HG03575 (cell line): ENCODE data around the gene LPAR5.
A peak's percentile ranks its signal among the peaks of the same experiment; 100 is the strongest.

ENCODE experiments used
- ATAC-seq: cut with Tn5 transposase; IDR thresholded peaks from one replicate; pipeline ENCODE4 v1.9.1; 2021; ENCODE audit not compliant: unreplicated experiment, insufficient number of reproducible peaks, low FRiP score; ENCODE audit errors: extremely low read depth

LPAR5 gene

DNA sequence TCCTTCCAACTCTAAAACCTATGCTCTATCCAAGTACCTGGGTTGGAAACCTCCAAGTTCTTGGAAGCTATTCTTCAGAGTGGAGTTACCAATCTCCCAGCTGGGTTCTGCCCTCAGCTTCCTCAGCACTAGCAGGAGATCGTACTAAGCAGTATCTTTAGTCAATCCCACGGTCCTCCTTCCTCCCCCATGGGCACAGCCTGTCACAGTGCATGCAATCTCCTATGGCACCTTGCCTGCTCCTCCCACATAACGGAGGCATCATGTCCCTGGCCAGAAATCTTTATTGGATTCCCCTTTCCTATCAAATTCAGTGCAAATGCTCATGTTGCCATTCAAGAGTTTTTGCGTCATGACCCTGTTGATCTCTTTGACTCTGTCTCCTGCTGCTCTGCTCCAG is 5.4 kb upstream of the LPAR5 start:
- ATAC-seq, result no peak

DNA sequence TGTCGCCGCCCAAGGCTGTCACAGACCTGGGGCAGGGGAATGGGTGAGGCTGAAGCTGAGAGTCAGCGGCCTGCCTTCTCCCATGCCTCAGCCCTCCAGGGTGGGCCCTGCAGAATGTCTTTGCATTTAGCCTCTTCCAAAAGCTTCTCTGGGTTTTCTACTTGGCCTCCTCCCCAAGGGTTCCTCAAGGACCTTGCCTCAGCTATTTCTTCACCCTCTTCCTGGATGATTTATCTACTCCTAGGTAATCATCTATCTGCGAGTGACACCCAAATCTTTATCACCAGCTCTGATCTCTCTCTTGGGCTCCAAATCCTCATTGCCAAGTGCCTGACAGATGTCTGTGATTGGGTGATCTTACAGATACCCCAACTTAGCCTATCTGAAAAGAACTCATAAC is 4.7 kb upstream of the LPAR5 start:
- ATAC-seq, result no peak

DNA sequence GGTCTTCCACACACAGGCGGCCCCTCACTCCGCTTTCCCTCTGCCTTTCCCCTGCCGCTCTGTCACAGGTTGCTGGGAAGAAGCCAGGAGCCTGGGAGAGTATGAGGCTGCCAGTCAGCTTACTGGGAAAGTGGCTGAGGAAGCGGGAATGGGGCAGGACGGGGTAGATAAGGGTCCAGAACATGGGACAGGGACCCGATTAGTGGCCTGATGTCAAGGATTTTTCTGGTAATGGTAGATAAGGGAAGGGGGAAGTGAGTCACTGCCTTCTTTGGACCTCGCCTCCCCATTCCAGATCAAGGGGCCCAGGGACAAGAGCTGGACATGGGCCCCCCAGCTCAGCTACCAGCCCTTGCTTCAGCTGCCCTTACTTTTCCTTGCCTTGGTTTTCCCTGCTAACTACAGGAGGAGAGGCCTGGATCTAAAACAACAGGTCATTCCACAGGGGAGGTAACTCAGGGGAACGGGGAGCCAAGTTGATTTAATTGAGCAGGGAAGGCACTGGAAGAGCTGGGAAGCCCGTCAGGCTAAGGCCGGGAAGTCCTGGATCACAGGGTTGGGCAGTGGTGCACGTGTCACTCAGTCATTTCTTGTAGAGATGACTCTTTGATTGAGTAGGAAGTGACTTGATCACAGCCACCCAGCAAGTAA is 3.5 kb upstream of the LPAR5 start:
- ATAC-seq, result no peak

DNA sequence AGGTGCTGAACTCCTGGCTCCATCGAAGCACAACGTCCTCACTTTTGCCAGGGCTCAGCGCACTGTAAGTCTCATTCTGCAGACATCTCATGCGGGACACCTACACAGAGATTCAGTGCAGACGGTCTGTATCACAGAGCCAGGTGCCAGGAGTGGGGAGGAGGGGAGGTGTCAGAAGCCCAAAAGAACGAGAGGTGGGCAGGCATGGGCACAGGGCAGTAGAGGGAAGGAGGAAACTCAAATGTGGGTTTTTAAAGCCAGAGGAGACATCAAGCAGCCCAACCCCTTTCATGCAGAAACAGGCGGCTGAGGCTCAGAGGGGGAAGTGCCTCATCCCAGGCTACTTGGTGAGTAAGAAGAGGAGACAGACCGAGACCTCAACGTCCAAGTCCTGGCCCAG is 2.5 kb upstream of the LPAR5 start:
- no peak for ATAC-seq

DNA sequence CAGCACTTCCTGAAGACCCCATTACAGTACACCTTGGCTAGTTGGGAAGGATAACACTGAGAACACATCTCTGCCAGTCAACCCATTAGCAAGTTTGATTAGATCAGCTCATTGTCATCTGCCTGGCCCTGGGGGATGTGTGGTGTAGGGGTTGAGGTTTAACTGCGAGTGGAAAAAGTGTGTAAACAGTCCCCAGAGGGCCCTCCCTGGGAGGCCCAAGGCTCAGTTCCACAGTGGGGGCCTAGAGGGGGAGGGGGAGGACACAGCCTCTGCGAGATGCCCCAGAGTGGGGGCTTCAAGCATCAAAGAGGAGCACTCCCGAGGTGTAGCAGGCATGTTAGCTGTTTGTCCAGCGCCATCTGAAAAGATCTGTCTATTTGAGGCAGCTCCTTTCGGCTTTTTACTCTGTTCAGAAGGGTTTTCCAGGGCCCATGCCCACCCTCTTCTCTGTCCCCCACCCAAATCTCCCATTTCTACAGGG is 344 bp downstream of the LPAR5 start:
- no peak for ATAC-seq

DNA sequence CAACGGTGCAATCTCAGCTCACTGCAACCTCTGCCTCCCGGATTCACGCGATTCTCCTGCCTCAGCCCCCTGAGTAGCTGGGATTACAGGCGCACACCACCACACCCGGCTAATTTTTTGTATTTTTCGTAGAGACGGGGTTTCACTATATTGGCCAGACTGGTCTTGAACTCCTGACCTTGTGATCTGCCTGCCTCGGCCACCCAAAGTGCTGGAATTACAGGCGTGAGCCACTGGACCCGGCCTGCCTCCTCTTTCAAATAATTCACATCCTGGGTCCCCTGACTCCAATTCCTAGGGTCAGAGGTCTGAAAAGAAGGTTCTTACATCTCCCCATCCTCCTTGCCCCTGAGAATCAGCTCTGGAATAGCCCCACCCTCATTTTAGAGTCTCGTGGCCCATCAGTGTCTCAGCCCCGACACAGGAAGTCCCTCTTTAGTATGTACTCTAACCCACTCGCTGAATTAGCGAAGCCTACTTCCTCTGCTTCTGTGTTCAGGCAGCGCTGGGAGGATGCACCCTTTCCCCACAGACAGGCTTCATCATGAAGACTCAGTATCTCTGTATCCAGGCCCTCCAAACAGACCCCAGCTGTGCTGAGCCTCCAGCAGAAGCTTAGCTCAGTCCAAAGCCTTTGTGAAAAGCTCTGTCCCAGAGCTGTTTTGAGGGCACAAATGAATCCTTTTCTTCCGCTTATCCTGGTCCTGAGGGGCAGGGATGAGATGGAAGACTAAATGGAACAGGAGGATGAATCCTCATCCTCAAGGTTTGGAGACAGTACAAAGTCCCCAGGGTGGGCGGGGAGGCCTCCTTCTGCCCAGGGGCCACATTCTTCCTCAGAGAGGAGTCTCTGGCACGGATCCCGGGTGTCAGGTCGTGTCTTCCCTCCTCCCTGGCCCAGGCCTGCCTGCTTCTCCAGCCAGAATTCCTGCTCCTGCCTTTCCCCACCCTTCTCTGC is 3.5 kb downstream of the LPAR5 start:
- ATAC-seq, result peak; percentile 45

DNA sequence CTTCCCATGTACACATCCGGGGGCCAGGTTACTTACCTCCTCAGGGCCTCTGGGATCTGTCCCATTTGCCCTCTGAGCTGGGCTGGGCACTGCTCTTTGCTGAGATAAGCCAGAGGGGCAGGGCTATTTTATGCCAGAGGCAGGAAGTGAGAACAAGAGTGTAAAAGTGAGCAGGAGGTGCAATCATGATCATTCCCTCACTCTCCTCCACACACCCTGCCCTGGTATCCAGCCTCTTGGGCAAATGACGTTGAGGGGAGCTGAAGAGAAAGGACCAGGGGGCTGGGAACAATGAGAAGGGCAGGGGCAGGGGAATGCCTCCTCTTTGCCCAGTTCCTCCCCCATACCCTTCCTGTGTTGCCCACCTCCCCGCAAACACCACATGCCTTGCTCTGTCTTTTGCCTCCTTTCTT is 4.2 kb downstream of the LPAR5 start:
- ATAC-seq, result no peak

DNA sequence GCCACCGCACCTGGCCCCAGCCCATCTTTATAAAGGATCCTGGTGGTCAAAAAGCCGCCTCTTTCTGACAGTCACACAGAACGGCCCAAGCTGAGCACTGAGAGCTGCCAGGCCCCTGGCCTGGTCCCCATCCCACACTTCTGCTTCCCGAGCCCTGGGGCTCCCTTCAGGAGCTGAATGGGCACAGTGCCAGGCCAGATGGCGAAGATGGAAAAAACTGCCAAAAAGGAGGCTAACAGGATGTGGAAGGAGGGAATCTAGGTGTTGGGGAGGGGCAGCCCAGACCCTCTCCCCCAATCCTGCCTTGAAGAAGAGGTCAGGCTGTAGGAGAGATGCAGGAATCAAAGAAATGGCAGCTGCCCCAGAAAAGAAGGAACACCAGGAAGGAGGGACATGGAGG is 5.0 kb downstream of the LPAR5 start:
- ATAC-seq, result no peak

DNA sequence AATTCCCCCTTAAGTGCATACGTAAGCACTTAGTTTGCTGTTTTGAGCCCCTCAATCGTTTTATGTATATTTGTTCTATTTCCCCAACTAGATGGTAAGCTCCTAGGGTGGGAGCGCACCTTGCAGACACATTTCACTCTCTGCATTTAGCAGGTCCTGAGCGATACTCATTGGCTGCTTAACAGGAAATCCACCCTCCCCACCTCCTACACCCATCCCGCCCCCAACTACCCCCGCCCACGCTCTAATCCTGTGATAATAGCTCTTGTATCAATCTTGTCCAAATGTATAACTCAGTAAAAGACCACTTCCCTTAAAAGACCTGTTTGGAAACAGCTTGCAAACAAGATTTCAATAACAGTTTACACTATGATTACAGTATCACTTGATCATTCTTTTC is 8.1 kb downstream of the LPAR5 start:
- ATAC-seq, result no peak

DNA sequence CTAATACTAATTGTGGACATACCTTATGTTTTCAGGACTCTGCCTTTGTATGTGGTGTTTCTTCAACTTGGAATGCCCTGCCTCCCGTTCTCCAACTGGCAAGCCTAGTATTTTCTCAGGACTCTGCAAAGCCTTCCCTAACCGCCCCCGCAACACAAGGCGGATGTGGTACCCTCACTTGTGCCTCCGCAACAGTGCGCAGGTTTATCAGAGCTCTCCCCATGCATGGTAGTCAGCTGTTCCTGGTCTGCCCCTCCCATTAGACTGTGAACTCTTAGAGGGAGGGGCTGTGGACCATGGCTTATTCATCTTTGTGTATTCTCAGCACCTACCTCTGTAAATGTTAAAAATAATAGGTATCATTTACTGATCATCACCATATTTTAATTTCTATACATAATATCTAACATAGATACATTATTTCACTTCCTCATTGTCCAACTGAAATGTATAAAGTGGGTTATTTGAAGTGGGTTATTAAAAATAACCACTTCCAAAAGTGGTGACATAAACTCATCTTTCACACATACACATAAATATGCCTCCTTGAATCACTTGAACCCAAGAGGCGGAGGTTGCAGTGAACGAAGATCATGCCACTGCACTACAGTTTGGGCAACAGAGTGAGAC is 9.0 kb downstream of the LPAR5 start:
- no peak for ATAC-seq

DNA sequence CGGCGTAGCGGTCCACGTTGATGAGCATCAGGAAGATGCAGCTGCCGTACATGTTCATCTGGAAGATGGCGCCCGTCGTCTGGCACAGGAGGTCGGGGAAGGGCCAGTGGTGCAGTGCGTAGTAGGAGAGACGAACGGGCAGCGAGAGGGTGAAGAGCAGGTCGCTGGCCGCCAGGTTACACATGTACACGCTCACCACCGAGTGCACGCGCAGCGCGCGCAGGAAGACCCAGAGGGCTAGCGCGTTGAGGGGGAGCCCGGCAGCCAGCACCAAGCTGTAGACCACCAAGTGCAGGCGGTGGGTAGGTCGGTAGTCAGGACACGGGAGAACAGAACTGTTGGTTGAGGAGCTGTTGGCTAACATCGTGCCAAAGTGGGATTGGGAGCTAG is 14.9 kb downstream of the LPAR5 start:
- ATAC-seq, result no peak

DNA sequence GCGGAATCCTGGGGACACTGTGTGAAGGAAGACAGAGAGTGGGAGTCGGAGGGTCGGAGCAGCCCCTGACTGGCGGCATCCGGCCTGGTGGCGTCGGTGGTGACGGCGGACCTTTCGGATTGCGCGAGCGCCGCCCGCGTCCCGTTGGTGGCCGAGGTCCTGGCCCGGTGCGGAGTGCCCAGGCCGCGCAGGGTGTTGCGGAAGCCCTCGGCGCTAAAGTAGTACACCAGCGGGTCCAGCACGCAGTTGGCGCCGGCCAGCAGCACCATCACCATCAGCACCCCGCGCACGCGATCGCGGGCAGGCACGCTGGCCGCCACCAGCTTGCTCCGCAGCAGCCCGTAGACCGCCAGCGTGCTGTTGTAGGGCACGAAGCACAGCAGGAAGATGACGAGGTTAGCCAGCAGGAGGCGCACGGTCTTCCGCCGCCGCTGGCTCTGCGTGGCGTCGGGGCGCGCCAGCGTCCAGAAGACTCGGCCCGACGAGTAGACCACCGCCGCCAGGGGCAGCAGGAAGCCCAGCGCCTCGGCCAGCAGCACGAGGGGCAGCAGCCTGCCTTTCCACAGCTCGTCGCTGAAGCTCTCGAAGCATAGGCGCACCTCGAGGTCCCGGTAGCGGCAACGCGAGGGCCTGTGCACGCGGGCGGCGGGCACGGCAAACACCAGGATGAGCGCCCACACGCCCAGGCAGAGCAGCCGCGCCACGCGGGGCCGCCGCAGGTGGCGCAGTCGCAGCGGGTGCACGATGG is 15.4 kb downstream of the LPAR5 start:
- ATAC-seq, result no peak

DNA sequence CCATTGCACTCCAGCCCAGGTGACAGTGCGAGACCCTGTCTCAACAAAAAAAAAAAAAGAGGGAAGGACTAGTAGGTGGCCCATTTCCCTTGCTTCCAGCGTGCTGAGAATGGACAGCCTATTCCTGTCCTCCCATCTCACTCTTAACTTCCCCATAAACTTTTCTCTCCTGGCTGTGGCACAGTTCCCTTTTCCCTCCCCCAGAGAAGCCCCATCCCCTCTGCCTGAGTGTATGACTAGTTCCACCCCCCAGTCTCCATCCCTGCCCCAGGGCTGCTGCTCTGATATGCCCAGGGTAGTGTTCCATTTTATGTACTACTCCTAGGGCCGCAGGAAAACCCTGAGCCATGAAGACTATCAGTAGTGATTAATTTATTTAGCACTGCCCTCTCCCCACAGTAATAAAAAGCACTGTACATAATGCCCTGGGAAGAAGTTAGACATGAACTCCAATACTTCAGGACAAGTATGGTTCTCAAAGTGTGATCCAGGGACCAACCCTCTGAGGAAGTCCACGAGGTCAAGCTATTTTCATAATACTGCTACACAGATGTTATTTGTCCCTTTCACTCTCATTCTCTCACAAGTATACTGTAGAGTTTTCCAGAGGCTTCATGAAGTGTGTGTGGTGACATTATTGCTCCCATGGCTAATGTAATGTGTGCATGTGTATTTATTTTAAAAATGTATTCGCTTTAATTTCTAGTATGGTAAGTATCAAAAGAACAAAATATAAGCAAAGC is 17.1 kb downstream of the LPAR5 start:
- no peak for ATAC-seq

DNA sequence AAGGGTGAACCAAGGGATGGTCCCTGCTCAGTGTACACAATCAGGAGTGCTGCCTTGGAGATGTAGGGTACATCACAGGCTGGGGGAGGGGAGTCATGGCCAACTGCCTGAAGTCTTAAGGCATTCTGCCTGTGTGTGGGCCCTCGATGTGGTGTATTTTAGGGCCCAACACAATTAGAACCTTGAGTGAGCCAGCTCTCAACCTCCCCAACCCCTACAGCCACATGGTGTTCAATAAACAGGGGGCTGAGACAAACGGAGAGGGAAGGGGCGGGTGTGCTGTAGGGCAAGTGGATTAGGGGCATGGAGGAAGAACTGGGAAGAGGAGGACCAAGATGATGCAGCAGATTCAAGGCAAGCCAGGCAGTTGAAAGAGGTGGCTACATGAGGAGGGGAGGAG is 20.0 kb downstream of the LPAR5 start:
- ATAC-seq, result no peak

DNA sequence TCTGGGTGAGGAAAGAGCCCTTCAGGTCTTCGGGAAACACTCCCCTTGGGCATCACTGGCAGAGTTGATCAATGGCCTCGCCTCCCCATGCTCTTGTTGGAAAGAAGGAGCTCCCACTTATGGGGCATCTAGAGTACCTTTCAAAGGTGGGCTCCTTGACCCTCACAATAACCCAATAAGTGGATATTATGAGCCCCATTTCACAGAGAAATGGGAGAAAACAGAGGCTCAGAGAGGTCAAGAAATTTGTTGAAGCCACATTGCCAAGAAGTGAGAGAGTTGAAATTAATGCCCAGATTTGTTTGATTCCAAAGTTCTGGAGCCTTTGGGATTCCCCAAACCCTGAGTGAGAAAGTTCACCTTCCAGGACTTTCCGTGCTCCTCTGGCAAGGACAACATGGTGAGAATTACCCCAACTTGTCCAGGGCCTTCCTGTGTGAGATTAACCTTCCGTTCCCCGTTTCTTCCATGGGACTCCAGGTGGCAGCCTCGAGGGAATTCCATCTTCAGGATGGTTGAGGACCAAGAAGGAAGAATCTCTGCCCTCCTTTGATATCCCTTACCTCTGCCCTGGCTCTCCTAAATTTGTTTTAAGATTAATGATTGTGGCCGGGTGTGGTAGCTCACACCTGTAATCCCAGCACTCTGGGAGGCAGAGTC is 21.1 kb downstream of the LPAR5 start:
- ATAC-seq, result no peak

DNA sequence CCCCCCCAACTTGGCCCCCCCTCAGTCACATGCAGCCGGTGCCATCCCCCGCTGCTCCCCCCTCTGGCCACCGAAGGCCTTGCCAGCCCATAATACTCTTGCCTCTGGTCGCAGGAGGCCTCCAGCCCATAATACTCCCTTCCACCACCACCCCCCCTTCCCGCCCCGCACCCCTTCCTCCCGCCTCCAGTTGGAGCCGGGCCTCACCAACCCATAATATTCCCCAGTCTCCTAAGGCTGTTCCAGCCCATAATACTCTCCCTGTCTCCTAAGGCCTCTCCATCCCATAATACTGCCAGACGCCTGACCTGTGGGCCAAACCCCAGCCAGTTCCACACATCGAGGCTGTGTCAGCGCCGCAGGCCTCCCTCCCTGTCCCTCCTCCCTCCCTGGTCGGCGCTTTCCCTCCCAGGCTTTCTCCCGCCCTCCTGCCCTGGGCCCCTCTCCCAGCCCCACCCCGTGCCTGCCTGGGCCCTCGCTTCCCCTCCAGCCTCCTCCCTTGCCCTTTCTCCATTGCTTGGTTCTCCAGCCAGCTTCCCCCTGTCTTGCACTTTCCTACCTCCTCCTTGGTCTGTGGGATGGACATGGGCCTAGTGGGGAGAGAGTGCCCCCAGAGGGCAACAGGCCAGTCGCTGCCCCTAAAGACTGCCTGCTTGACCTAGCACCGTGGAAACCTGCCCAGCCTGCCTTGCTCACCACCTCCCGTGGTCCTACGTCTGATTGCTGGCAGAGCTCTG is 21.8 kb downstream of the LPAR5 start:
- no peak for ATAC-seq

DNA sequence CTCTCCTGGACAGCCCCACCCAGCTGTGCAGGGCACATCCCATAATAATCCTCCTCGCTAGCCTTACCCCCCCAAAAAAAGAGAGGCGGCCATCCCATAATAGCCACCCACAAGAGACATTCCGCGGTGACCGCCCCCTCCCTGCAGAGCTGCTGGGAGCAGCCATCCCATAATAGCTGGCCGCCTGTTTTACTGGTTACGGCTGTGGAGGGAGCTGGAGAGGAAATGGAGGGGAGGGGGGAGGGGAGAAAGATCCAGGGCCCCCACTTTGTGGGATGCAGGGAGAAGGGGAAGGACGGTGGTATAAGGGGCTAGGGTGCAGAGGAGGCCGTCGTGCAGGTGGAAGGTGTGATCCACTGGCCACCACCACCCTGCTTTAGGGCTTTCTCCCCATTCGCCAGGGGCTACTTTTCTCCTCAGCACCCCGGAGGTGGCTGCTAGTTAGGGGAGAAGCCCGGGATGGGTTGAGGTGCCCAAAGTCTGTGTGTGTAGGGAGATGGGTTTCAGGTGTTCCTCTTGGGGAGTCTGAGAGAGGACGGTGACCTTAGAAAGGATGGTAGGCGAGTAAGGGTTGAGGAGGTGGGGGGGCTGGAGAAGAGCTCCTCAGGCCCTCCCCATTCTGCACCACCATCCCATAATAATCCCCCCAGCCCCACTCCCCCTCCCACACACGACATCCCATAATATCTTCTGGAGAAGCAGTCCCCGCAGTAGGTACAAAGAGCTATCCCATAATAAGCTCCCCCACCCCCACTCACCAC is 22.6 kb downstream of the LPAR5 start:
- no peak for ATAC-seq
